GM18507 (cell line): ENCODE data around the gene GNA12.
"Not testable (repeated sequence)": the region's sequence is repeated elsewhere in the genome, so short reads cannot be mapped to it uniquely, and the experiment has no call there.

ENCODE experiments used
- DNase-seq: peaks from one replicate; pipeline ENCODE4 v3.0.0; 2011; ENCODE audit warnings: low read depth; ENCODE audit not compliant: insufficient read length; ENCODE audit errors: extremely low spot score
- FAIRE-seq: peaks from 2 replicates; lab custom pipeline; 2011; peaks lifted over from hg19 to GRCh38; lab: Jason Lieb, UNC

Gene GNA12

DNA sequence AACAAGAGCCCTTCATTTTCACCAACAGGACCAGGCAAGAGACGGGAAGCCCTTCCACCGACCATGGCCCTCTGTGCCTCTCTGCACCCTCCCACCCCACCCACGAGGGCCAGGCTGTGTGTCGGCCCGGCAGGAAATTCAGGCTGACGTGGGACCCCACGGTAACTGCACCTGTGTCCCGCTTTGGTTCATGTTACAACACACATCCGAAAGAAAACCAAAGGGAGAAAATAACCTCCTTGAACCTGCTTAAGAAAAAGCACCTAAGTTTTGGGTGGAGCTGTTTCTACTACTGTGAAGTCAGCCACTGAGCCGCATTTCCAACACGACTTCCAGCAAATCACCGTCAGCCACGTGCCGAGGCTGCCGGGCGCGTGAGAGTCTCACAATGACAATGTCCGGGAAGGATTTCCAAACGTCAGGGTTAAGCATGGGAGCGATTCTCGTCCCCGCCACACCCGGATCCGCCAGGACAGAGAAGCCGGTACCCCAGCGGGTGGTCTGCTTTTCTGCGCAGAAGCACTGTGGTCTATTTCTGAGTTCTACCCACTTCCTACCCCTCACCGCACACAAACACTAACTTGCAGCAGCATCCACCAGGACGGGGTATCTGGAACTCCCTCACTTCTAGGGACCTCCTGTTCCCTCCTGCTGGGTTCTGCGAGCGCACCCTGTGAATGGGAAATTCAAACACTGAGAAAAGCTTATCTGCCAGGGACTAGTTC, 119.5 kb downstream of the GNA12 start:
- no peak for FAIRE-seq
- no peak for DNase-seq

DNA sequence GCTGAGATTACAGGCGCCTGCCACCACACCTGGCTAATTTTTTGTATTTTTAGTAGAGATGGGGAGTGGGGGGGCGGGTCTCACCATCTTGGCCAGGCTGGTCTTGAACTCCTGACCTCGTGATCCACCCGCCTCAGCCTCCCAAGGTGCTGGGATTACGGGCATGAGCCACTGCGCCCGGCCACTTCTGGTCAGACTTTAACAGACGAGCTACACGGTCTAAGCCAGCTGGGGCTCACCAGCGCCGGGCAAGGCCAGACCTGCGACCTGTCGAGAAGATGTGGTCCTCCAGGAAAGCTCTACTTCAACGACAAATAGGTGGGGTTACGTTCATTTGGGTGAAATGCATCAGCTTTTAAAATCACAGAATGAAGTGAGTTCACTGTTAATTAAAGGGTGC, 120.1 kb downstream of the GNA12 start:
- not testable (repeated sequence) for FAIRE-seq, DNase-seq

DNA sequence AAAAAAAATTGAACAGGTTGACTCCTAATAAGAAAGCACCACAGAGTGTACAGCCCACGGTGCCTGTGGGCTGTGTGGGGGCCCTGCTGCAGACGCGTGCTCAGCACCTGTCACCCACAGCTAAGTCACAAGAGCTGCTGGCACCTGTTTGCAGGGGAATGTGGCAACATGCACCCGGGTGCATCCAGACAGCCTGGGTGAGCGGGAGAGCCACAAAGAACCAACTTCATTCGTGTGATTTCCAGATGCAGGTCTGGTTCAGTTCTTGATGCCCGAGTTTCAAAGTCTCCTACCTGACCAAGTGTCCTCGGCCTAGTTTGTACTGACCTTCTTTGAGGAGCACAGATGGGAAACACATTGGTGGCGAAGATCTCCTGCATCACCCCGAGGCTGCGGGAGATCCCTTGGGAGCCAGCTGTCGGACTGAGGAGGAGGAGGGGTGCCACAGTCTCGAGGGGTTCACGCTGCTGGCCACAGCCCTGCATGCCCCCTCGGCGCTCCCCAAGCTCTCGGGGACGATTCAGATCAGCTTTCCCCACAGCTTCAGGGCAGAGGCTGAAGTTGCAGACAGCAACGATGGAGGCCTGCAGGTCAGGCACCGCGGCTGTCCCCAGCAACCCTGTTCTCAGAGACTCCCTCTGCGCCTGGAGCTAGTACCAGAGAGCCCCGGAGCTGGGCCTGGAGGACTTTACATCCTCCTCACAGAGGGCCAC, 120.8 kb downstream of the GNA12 start:
- DNase-seq: no peak
- no peak for FAIRE-seq

DNA sequence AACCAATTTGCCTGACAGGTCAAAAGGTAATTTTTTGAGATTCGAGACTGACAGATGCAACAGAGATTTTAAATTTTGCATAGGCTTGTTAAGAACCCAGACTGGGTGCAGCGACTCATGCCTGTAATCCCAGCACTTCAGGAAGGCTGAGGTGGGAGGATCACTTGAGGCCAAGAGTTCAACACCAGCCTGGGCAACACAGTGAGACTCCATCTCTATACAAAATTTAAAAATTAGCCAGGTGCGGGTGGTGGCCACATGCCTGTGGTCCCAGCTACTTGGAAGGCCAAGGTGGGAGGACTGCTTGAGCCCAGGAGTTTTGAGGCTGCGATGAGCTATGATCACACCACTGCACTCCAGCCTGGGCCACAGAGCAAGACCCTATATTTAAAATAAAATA, 121.5 kb downstream of the GNA12 start:
- no peak for DNase-seq
- FAIRE-seq: no peak

DNA sequence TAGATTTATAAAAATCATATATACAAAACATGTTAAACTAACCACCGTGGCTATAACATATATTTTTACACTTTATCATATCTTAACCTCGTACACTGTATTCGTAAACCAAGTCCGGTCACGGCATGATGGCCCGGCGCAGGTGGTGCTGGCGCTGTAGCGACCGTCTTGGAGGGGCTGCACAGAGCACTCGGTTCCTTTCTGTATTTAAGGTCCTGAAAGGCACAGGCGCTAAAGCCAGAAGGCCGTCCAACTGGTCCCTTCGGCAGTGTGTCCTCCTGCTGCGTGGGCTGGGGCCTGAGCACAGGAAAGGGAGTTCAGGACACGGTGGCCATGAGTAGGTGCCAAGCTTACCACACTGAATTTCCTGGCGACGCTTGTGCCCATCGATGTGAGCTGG, 122.3 kb downstream of the GNA12 start:
- FAIRE-seq: no peak
- no peak for DNase-seq

DNA sequence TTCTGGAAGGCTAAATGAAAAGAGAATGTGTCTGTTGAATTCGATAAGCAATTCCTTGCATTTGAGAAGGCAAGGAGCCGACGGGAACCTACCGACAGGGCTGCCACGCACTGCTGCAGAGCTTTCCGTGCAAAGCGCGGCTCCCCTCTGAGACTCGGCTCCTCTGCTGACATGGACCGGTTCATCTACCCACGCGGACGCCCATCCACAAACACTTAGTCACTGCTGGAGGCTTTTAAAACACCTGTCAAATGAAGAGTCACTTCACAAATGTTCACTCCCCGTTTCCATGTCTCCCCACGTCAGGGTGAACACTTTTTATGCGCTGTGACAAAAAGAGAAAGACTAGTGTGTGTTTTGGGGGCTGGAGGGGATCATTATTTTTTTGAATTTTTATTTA, 124.1 kb downstream of the GNA12 start:
- no peak for FAIRE-seq

DNA sequence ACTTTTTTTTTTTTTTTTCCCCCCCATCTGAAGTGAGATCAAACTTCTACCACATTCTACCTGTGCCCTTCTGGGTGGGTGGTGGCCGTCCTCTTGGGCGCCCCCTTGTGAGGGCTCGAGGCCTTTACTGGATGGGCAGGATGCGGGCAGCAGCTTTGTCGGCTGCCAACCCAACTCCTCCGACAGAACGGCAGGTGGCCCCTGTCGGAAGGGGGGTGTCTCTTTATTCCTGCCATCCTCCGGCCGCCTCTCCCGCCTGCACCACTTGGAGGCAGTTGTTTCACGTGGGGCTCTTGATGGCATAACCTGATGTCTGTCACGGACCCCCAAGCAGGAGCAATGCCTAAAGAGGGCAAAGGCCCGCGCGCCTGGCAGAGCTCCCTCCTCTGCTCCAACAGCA, 125.1 kb downstream of the GNA12 start:
- FAIRE-seq (no peak), DNase-seq (no peak)

More for the DNA sequence above, 124.1 kb downstream of the GNA12 start:
- no peak for DNase-seq

DNA sequence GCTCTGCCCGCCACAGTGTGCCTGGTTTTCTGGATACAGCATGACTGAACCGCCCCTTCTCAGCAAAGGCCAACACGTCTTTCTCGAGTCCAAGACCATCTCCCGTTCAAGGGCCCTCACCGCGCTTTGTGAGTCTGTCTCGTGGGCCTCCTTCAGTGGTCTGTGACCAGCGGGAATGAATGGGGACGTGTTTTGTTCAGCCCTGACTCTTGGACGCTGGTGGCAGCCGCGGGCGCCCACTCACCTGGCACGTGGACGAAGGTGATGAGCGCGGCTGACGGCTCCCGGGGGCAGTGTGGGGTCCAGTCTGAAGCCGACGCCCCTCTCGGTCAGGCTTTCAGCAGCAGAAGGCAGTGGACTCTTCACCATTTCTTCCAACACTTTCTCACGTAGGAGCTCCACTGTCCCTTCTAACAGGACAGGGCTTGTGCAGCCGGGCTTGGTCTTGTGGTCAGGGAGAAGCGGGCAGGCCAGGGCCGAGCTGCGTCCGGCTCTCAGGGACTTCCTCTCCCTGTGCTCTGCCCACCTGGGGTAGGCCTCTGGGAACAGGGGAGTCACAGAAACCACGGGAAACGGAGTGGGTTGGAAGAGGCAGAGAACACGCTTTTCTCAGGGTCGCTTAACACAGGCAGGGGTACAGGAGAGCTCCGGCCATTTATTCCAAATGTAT, 125.7 kb downstream of the GNA12 start:
- no peak for FAIRE-seq

DNA sequence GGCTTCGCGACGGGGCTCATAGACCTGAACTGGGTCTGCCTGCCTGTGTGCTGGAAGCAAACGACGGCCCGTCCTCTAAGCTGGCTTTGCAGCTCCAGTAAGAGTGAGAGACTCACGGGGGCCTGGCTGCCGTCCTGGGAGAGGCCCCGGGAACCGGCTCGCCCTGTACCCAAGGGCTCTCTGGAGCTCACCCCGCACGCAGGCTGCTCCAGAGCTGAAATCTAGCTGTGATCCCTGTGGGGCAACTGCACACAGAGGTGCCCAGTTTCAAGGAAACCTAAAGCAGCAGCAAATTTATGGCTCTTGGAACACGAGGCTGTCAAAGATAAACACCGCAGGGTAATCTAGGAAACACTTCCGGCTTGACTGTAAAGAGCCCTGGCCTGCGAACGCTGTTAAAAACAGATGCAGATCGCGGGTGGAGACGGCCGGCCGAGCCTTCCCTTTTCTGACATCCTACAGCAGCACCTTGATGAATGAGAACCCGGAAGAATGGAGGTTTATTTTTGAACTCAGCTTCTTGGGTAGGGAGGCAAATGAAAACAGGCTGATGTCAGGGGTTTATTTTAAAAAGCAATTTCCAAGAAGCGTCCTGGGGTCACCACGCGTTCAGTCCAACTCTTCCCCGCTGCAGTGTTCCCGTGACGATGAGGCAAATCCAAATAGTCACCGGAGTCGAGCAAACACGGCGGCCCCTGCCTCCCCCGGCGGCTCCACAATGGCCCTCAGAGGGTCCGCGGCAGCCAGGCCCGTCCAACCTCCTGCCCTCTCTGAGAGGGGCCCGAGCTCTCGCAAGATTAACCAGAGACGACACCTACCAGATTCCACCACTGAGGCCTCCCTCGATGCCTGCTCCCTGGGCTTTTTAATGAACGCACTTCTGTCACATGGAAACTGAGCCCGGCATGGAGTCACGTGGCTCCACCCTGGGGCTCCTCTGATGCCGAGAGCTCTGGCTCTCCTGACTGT, 126.5 kb downstream of the GNA12 start:
- DNase-seq: no peak
- FAIRE-seq: no peak

More for the DNA sequence above, 125.7 kb downstream of the GNA12 start:
- no peak for DNase-seq

DNA sequence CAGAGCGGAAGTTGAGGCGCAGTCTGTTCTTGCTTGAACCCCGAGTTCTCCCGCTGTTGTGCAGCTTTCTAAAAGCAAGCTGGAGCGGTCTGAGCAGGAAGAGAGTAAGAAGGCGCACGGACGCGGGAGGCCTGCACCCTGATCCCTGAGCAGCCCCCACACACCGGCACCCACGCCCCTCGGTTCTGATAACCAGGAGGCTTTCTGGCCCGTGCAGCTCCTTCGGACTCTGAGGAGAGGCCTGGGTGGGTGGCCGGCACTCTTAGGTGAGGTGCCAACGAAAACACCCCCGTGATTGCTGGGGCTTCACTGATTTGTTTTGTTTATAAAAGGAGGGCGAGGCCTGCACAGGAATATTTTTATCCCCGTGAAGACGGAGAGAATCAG, 127.2 kb downstream of the GNA12 start:
- FAIRE-seq: no peak

DNA sequence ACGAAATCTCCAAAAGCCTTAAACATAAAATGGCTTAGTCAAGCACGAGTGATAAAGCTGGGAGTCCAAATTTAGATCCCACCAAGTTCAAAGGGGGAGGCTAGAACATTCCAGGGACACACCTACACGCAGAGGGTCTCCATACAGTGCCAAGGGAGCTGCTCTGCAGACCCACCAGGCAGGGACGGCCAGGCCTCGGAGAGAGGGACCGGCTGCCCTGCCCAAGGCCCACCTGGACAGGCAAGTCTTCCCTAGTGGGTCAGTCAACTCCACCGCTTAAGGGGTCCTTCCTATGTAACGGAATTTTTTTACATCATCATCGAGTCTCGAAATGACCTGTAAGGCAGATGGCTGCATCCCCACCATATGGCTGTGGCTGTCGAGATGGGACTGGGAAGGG, 127.6 kb downstream of the GNA12 start:
- FAIRE-seq (no peak), DNase-seq (no peak)

More for the DNA sequence above, 127.2 kb downstream of the GNA12 start:
- DNase-seq: no peak

DNA sequence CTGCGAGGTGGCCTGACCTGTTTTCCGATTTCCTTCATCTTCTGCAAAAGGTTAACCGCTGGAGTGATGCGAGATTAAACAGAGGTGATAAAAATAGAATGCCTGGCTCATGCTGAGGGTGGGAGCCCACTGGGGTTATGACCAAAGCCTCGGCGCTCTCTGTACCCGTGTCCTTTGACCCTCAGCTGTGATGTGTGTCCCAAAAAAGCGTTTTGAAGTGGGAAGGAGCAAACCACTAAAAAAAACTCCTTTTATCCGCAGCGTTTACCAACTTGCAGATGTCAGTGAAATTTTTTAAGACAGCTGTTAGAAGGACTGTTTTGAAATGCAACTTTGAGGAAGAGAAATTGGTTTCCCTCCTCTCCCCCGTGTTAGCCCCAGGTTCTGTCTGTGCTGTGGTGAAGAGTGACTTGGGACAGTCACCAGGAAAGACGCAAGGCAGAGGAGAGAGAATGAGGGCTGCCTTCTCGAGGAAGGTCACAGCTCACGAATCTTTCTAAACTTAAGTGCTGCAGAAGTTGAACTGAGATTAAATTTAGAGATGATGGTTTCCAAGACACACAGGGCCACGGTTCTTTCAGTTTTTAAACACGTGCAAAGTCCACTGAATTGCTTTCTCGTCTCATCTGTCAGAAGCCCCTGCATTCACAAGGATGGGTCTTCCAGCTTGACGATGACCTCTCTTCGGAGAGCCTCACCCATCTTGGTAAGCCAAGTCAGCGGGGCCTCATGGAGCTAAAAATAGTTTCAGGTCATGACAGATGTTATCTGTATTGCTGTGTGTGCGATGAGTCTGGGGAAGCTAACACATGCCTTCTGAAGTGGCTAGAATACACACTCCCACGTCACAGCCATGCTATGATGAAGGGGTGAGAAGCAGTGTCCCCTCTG, 128.5 kb downstream of the GNA12 start:
- FAIRE-seq: no peak
- no peak for DNase-seq

DNA sequence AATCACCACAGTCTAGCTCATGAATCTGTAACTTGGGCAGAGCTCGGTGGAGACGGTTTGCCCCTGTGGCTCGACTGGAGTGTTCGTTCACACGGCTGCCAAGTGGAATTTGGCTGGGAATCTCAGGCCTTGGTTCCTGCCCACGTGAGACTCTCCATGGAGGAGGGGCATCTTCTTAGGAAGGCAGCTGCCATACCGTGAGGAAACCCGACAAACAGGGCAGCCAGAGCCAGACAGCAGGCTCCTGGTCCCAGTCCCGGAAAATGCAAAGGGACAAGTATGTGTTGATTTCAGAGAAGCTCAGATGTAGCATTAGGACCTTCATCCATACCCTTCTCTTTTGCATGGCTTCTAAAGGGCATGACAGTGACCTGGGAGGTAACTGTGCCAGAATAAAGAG, 129.5 kb downstream of the GNA12 start:
- FAIRE-seq (no peak), DNase-seq (no peak)

DNA sequence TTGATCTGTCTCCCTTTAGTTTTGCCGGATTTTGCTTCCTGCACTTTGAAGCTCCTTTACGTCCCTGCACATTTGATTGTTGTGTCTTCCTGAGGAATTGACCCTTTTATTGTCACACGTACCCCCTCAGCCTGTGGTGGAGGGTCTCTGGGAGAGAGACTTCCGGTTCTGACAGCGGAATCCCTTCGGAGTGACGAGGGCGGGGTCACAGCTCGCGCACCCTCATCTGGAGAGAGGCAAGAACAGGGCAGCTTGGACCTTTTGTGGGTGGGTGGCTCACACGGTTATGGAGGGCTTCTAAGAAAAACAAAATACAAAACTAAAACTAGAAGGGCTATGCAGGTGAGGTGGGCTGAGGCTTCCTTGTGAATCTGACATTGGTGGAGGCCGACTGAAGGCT, 130.1 kb downstream of the GNA12 start:
- FAIRE-seq (no peak), DNase-seq (no peak)

DNA sequence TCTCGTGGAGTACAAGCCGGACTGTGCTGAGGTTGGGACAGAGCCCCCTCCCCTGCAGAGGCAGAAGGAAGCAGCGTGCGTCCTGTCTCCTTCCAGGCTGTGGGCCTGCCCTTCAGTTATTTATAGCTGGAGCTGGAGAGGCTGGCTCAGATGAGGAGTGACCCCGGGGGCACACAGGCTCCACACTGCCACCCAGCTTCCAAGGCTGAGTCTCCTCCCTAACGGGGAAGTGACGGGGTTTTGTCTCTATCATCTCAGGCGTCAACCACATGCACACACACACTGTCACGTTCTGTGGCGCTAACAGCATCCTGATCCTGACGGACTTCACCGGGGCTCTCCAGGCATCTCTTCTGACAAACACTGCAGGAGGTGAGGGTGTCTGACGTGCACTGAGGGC, 130.7 kb downstream of the GNA12 start:
- DNase-seq: no peak
- FAIRE-seq: no peak

DNA sequence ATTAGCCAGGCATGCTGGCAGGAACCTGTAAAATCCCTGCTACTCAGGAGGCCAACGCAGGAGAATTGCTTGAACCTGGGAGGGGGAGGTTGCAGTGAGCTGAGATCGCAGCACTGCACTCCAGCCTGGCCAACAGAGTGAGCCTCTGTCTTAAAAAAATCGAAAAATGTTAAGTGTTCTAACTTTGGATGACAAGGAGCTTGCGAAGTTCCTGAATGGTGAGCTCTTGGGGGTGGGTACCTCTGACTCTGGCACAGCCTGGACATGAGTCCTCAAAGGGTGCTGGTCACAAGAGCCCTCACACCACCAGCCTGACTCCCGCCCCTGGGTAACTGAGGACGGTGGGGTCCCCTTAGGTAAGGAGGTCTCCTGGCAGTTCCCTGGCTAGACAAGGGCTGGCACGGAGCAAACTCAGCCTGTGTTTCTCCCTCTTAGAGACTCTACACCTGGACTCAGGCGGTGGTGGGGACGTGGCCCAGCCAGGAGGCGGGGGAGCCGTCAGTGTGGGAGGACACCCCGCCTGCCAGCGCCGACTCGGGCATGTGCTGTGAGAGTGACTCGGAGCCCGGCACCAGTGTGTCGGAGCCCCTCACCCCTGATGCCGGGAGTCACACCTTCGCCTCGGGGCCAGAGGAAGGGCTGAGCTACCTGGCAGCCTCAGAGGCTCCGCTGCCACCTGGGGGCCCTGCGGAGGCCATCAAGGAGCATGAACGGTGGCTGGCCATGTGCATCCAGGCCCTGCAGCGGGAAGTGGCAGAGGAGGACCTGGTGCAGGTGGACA, 132.0 kb downstream of the GNA12 start:
- DNase-seq (no peak), FAIRE-seq (no peak)

DNA sequence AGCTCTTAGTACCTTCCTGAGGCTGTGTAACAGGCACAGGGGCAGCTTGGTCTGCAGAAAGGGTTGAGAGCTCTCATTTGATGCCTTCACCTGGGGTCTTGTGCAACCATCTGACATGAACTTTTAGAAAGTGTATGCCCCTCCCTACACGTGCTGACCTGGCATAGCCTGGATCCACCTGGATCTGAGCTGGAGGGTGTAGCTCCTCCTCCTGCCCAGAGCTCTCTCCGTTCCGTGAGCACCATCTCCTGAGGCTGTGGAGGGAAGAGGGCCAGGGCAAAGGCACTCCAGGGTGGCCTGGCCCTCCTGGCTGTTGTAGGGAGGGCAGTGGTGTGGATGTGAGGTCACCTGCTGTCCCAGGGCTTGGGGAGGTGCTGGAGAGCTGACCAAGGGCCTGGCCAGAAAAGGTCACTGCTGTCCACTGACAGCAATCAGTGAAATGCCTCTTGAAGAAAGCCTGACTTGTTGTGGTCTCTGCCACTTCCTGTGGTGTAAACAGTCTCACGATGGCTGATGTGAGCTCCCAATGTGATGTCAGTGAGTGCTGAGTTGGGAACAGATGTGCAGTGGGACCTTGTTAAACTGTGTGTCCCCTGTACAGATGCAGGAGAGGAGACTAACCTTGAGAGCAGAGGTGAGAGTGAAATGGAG, 133.1 kb downstream of the GNA12 start:
- FAIRE-seq (peak; percentile 94), DNase-seq (no peak)

DNA sequence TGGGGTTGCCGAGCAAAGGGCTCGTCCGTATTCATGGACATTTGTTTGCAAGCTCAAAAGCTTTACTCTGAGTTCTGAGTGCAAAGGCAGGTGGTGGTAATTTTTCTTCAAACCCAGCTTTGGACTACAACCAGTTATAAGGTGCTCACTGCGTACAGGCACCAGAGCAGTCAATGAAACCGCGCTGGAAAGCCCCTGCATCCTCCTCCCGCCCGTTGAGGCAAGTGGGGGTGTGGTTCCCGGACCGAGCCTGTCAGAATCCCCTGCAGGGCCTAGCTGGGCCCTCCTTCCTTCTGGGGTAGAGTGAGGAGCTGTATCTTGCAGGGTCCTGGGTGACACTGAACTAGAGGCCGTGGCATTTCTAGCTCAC, 133.8 kb downstream of the GNA12 start:
- DNase-seq: no peak
- peak; percentile 91 for FAIRE-seq
